Measurements from ENCODE around the gene TMA7B. TPM values are rescaled to one million over a fixed set of nuclear protein-coding genes. Genes with fewer than 3 reads are reported as not detected.

The TMA7B gene
- total and polyA plus RNA-seq, 2 donors (not counting 3 experiments of a cell fraction or from before 2014, with no cell fraction given), result not detected

DNA sequence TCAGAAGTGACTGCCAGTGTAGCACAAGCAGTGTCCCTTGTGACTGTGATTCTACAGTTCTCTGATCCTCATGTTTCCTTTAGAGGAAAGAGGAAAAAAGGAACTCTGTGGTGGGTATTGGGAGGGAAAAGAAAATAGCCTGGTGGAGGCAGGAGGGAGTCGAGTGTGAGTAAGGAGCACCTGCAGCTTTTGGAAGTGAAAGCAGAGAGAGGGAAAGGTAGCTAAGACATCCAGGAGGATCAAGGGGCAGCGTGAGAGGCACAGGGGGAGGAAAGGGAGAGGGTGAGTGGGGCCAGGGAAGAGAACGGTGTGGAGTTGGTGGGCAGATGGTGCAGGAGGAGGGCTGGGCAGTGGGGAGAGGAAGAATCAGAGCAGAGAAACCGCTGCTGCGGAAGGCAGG, 12.4 kb downstream of the TMA7B start:
- dilution Hi-C loops (cut with MboI; ENCODE audit: extremely low pct_ligation_motif_present, low sequenced_read_pairs) (no loop called here), intact Hi-C loops (cut with micrococcal nuclease) (no loop called here)
- Histone ChIP-seq H3K9ac (replicated peaks; ENCODE audit: extremely low read depth, insufficient read depth, low read length) (no peak overlapping the region), H3K9me3 (replicated peaks; ENCODE audit: control insufficient read depth, insufficient read depth, low read length) (no peaks in the 10 kb centered on the region), H3K27me3 (ENCODE audit: control insufficient read depth in 2 of 2, insufficient read depth in 2 of 2, low read length in 2 of 2) (peaks cover 7 to 21% of the 10 kb centered on the region in 2 experiments), H3K27ac (ENCODE audit: insufficient read depth, low read depth, low read length) (no peak overlapping the region), H3K79me2 (ENCODE audit: control insufficient read depth, insufficient read depth, low read length) (no peaks in the 10 kb centered on the region), H3K4me2 (ENCODE audit: insufficient read depth, low read length) (no peak overlapping the region), H2AFZ (ENCODE audit: low read depth, low read length) (no peak overlapping the region), H3K4me3 (replicated peaks in 1 of 3; ENCODE audit: insufficient read depth in 1 of 3, low read depth in 1 of 3, low read length in 3 of 3) (no peak overlapping the region), H3K36me3 (ENCODE audit: control insufficient read depth in 2 of 2, extremely low read depth in 1 of 2, insufficient read depth in 2 of 2, low read length in 2 of 2) (no peaks in the 10 kb centered on the region), H3K4me1 (ENCODE audit: control insufficient read depth, extremely low read depth, insufficient read depth, low read length) (no peaks in the 10 kb centered on the region), H4K20me1 (replicated peaks; ENCODE audit: control insufficient read depth, extremely low read depth, insufficient read depth, low read length) (no peaks in the 10 kb centered on the region), H3K9me1 (replicated peaks; ENCODE audit: control insufficient read depth, extremely low read depth, insufficient read depth, low read length) (no peaks in the 10 kb centered on the region)
- TF ChIP-seq FOS (IDR thresholded peaks at IDR 0.05; ENCODE audit: borderline replicate concordance, insufficient read depth, low read length) (no peak), MYC (IDR thresholded peaks at IDR 0.05; ENCODE audit: low read depth, low read length) (no peak), JUN (IDR thresholded peaks at IDR 0.05; ENCODE audit: borderline replicate concordance, insufficient read depth, insufficient read length, low read depth) (no peak), EZH2 (IDR thresholded peaks at IDR 0.05; ENCODE audit: borderline replicate concordance, low read depth, low read length, severe bottlenecking) (no peak), POLR2A (IDR thresholded peaks at IDR 0.05; ENCODE audit: low read depth, low read length) (no peak), POLR2AphosphoS5 (IDR thresholded peaks at IDR 0.05; ENCODE audit: insufficient read depth, low read depth, low read length) (no peak), GATA2 (IDR thresholded peaks at IDR 0.05; ENCODE audit: insufficient read depth, insufficient read length, low read depth, low read length) (no peak)
- TF ChIP-seq, protein P1, sequence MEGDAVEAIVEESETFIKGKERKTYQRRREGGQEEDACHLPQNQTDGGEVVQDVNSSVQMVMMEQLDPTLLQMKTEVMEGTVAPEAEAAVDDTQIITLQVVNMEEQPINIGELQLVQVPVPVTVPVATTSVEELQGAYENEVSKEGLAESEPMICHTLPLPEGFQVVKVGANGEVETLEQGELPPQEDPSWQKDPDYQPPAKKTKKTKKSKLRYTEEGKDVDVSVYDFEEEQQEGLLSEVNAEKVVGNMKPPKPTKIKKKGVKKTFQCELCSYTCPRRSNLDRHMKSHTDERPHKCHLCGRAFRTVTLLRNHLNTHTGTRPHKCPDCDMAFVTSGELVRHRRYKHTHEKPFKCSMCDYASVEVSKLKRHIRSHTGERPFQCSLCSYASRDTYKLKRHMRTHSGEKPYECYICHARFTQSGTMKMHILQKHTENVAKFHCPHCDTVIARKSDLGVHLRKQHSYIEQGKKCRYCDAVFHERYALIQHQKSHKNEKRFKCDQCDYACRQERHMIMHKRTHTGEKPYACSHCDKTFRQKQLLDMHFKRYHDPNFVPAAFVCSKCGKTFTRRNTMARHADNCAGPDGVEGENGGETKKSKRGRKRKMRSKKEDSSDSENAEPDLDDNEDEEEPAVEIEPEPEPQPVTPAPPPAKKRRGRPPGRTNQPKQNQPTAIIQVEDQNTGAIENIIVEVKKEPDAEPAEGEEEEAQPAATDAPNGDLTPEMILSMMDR (IDR thresholded peaks at IDR 0.05; ENCODE audit: extremely low read depth in 1 of 2, insufficient read depth in 1 of 2, low read depth in 1 of 2, low read length in 2 of 2), result no peak
- TF ChIP-seq, protein P2, sequence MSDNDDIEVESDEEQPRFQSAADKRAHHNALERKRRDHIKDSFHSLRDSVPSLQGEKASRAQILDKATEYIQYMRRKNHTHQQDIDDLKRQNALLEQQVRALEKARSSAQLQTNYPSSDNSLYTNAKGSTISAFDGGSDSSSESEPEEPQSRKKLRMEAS (IDR thresholded peaks at IDR 0.05; ENCODE audit: insufficient read depth, insufficient read length), result no peak
- BruUV-seq (replicated peaks), result no TSS peak
- ChIA-PET POLR2A (no interaction called here), CTCF (interaction anchor here (1.4 kb wide), 1 partner anchor 30 kb away, joined by 4 read pairs; no protein-coding TSS in a partner anchor)
- FAIRE-seq, result no peak
- no peak for DNase-seq (ENCODE audit: low read depth, low spot score)

All from endothelial cell of umbilical vein (primary cell).